HFFc6 (cell line): ENCODE data around the gene XRCC3. TPM values are rescaled to one million over a fixed set of nuclear protein-coding genes. Genes with fewer than 3 reads are reported as not detected.

ENCODE experiments used
- DNase-seq: peaks from one replicate; pipeline ENCODE4 v3.0.0-alpha.2; 2018
- H3K27ac Mint-ChIP-seq: 2 replicates; pipeline ENCODE4 v1.8.0; 2020; ENCODE audit warnings: mild to moderate bottlenecking, mixed read lengths
- H3K27me3 Mint-ChIP-seq: 2 replicates; pipeline ENCODE4 v1.8.0; 2021; ENCODE audit warnings: mild to moderate bottlenecking, moderate library complexity, mixed read lengths; ENCODE audit not compliant: insufficient read depth
- H3K36me3 Mint-ChIP-seq: 2 replicates; pipeline ENCODE4 v1.8.0; 2021; ENCODE audit warnings: low read depth, mixed read lengths
- H3K4me1 Mint-ChIP-seq: 2 replicates; pipeline ENCODE4 v1.8.0; 2020; ENCODE audit warnings: low read depth, mixed read lengths
- H3K4me3 Mint-ChIP-seq: 2 replicates; pipeline ENCODE4 v1.8.0; 2020; ENCODE audit warnings: mild to moderate bottlenecking, moderate library complexity, mixed read lengths
- H3K9me3 Mint-ChIP-seq: 2 replicates; pipeline ENCODE4 v1.8.0; 2020; ENCODE audit warnings: mild to moderate bottlenecking, mixed read lengths
- total RNA-seq, 6 experiments: library from RNA; stranded (reverse); fragmentation: NEBNext Ultra II Directional; extraction: Animal tissue kit (Norgen Biotek cat#: 25700); gene quantifications; 2 replicates in 1 of 6; 3 replicates in 5 of 6; pipeline ENCODE4 v1.2.3, GENCODE V29; 2021
- TF ChIP-seq, protein P1 (sequence below): fragments of 200-600 bp; sonication (generic); IDR thresholded peaks from 2 replicates; pipeline ENCODE4 v1.5.0; 2021; ENCODE audit warnings: antibody characterized with exemption, mild to moderate bottlenecking

The XRCC3 gene
- total RNA-seq, 6 experiments from 2014 or later: 7.3 to 15.7 (median 13.4) TPM

DNA sequence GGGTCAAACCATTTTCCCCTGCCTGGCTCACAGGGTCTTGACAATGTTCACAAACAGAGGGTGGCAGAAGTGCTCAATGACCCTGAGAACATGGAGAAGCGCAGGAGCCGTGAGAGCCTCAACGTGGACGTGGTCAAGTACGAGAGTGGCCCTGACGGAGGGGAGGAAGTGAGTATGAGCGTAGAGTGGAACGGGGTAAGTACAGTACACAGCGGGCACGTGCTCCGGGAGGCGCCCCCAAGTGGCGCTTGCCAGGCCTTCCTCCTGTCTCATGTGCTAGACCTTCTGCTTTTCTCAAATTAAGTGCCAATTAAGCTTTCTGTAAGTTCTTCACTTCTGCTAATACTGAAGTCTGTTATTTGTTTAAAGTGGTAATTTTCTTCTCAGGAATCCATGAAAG lies 35.9 kb downstream of the XRCC3 start:
- Mint-ChIP-seq H3K4me3 (no peak overlapping the region), H3K36me3 (peaks cover 41% of the 10 kb centered on the region), H3K27ac (no peak overlapping the region), H3K9me3 (no peaks in the 10 kb centered on the region), H3K4me1 (no peaks in the 10 kb centered on the region; the same call in 1 of the 2 replicates), H3K27me3 (peaks cover 5% of the 10 kb centered on the region)
- no peak for DNase-seq
- TF ChIP-seq, protein P1, sequence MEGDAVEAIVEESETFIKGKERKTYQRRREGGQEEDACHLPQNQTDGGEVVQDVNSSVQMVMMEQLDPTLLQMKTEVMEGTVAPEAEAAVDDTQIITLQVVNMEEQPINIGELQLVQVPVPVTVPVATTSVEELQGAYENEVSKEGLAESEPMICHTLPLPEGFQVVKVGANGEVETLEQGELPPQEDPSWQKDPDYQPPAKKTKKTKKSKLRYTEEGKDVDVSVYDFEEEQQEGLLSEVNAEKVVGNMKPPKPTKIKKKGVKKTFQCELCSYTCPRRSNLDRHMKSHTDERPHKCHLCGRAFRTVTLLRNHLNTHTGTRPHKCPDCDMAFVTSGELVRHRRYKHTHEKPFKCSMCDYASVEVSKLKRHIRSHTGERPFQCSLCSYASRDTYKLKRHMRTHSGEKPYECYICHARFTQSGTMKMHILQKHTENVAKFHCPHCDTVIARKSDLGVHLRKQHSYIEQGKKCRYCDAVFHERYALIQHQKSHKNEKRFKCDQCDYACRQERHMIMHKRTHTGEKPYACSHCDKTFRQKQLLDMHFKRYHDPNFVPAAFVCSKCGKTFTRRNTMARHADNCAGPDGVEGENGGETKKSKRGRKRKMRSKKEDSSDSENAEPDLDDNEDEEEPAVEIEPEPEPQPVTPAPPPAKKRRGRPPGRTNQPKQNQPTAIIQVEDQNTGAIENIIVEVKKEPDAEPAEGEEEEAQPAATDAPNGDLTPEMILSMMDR: peak; percentile 66

DNA sequence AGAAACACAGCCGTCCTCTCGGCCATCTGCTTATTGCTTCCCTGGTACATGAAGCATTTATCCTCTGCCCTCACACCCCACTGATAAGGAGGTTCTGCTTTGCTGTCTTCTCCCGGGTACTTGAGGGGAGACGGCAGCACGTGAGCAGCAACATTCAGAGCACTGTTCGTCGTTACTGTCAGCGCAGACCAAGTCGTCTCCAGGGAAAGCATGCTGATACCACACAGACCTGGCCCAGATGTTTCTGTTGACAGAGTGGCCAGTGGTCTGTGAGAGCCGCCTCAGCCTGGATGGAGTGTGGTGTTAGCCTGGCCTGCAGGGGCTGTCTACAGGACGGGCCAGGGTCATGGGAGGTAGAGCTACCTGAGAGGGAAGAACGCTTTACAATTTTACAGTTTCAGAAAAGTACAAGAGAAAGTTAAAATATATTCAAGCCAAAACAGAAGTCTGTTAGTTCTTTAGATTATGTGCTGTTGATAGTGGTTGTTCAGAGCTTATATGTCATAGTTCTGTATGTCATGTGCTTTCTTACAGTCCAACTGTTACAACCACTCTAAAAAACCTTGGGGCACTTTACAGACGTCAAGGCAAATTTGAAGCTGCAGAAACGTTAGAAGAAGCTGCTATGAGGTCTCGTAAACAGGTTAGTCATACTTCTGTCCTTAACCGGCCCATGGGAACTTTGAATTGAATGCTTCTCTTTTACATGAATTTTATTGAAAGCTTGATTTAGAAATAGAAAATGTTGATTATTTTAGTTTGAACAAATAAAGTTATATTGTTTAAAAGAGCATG lies 38.2 kb downstream of the XRCC3 start:
- Mint-ChIP-seq H3K27me3 (peaks cover 2% of the 10 kb centered on the region; the same call in 1 of the 2 replicates), H3K9me3 (no peaks in the 10 kb centered on the region), H3K4me3 (peak overlapping the region; percentile 18; the same call in 1 of the 2 replicates), H3K36me3 (peaks cover 54% of the 10 kb centered on the region), H3K4me1 (no peaks in the 10 kb centered on the region; the same call in 1 of the 2 replicates), H3K27ac (peak overlapping the region; percentile 32)
- peak; percentile 38 for DNase-seq
- TF ChIP-seq, protein P1: no peak

DNA sequence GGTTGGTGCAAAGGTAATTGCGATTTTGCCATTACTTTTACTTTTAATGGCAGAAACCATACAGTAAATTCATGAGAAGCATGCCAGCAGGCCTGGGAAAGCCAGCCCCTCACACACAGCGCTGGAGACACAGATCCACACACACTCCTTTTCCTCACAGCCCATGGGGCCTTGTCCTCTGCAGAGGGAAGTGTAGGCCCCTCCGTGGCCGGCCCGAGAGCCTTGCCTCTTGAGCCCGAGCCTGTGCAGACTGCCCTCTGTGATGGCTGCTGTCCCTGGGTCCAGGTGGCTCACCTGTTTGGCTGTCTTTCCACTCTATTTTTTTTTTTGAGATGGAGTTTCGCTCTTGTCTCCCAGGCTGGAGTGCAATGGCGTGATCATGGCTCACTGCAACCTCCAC lies 39.3 kb downstream of the XRCC3 start:
- H3K27ac Mint-ChIP-seq: no peak overlapping the region
- no peak overlapping the region for H3K4me3 Mint-ChIP-seq
- peaks cover 61% of the 10 kb centered on the region for H3K36me3 Mint-ChIP-seq
- H3K9me3 Mint-ChIP-seq: no peaks in the 10 kb centered on the region
- no peaks in the 10 kb centered on the region; the same call in 1 of the 2 replicates for H3K4me1 Mint-ChIP-seq
- peaks cover under 1% of the 10 kb centered on the region; the same call in 1 of the 2 replicates for H3K27me3 Mint-ChIP-seq
- TF ChIP-seq, protein P1: no peak
- DNase-seq: no peak

DNA sequence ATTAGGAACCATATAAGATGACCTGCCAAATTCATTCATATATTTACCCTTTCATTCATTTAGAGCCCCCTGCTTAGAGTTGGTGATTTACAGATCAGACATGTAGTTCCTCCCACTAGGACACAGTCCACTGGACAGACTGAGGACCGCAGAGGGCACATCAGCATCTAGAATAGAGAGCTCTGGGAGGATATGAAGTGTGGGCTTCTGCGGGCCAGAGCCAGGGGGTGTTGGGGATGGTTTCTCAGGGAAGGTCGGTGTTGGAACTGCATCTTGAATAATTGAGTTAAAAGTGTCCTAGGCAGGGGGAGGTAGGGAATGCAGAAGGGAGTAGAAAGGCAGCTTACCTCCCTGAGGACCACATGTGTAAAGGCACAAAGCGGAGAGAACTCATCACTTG lies 43.3 kb downstream of the XRCC3 start:
- Mint-ChIP-seq H3K27me3 (no peaks in the 10 kb centered on the region), H3K36me3 (peaks cover 51% of the 10 kb centered on the region), H3K27ac (no peak overlapping the region; the same call in 1 of the 2 replicates)

GRCh38 chr14:103669370-103669769 lies 45.9 kb downstream of the XRCC3 start:
- Mint-ChIP-seq H3K36me3 (peaks cover 44% of the 10 kb centered on the region), H3K4me1 (peaks cover 16% of the 10 kb centered on the region), H3K27me3 (no peaks in the 10 kb centered on the region; the same call in 1 of the 2 replicates), H3K4me3 (no peak overlapping the region), H3K9me3 (no peaks in the 10 kb centered on the region), H3K27ac (no peak overlapping the region)
- TF ChIP-seq, protein P1: no peak
- no peak for DNase-seq

More for the DNA sequence above, 43.3 kb downstream of the XRCC3 start:
- Mint-ChIP-seq H3K9me3 (no peaks in the 10 kb centered on the region), H3K4me3 (no peak overlapping the region), H3K4me1 (no peaks in the 10 kb centered on the region)
- TF ChIP-seq, protein P1: no peak
- DNase-seq: no peak
